Measurements from ENCODE around the gene MTARC2.

Gene MTARC2

GRCh38 chr1:220806408-220806807, 58.3 kb downstream of the MTARC2 start:
- Histone ChIP-seq H3K27ac (ENCODE audit: low read depth, low read length) (no peak overlapping the region), H2AFZ (ENCODE audit: low read depth, low read length, severe bottlenecking) (no peak overlapping the region), H3K27me3 (ENCODE audit: low read length) (no peaks in the 10 kb centered on the region), H3K36me3 (ENCODE audit: low read length) (no peaks in the 10 kb centered on the region), H4K20me1 (ENCODE audit: low read depth, low read length) (no peaks in the 10 kb centered on the region), H3K79me2 (ENCODE audit: insufficient read depth, low read length) (no peaks in the 10 kb centered on the region), H3K9me2 (replicated peaks; ENCODE audit: insufficient read depth, low read length) (no peaks in the 10 kb centered on the region), H3K4me3 (ENCODE audit: insufficient read depth, low read length, poor library complexity, severe bottlenecking) (no peak overlapping the region), H3K4me2 (ENCODE audit: low read depth, low read length, poor library complexity, severe bottlenecking) (no peak overlapping the region), H3F3A (ENCODE audit: insufficient read depth) (no peaks in the 10 kb centered on the region), H3K9me3 (ENCODE audit: insufficient read depth, low read length) (no peaks in the 10 kb centered on the region), H3K9ac (ENCODE audit: low read length) (no peak overlapping the region)
- TF ChIP-seq, protein P1, sequence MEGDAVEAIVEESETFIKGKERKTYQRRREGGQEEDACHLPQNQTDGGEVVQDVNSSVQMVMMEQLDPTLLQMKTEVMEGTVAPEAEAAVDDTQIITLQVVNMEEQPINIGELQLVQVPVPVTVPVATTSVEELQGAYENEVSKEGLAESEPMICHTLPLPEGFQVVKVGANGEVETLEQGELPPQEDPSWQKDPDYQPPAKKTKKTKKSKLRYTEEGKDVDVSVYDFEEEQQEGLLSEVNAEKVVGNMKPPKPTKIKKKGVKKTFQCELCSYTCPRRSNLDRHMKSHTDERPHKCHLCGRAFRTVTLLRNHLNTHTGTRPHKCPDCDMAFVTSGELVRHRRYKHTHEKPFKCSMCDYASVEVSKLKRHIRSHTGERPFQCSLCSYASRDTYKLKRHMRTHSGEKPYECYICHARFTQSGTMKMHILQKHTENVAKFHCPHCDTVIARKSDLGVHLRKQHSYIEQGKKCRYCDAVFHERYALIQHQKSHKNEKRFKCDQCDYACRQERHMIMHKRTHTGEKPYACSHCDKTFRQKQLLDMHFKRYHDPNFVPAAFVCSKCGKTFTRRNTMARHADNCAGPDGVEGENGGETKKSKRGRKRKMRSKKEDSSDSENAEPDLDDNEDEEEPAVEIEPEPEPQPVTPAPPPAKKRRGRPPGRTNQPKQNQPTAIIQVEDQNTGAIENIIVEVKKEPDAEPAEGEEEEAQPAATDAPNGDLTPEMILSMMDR (IDR thresholded peaks at IDR 0.05; ENCODE audit: insufficient read depth, low read length, poor library complexity, severe bottlenecking) = no peak
- no peak for TF ChIP-seq EZH2phosphoT487 (conservative IDR thresholded peaks at IDR 0.05; ENCODE audit: low read length)

DNA sequence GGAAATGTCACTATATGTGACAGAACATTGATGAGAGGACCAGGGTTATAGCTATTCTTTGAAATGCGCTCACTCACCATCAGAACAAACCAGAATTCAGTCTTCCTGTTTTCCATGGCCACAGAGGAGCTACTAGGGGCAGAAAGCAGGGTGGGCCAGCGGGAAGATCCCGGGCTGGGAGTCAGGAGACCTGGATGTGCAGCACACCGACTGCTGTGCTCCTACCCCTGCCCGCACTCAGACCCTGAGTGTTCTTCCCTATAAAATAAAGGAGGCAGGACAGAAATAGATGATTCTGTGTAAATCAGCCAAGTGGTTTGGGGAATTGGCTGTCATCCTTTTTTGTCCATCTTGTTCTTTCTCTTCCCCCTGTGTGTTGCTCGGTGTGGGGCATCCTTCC, 59.6 kb downstream of the MTARC2 start:
- Histone ChIP-seq H3K36me3 (ENCODE audit: low read length) (no peaks in the 10 kb centered on the region), H4K20me1 (ENCODE audit: low read depth, low read length) (no peaks in the 10 kb centered on the region), H3K27ac (ENCODE audit: low read depth, low read length) (no peak overlapping the region), H3F3A (ENCODE audit: insufficient read depth) (no peaks in the 10 kb centered on the region), H2AFZ (ENCODE audit: low read depth, low read length, severe bottlenecking) (no peak overlapping the region), H3K27me3 (ENCODE audit: low read length) (no peaks in the 10 kb centered on the region), H3K4me2 (ENCODE audit: low read depth, low read length, poor library complexity, severe bottlenecking) (no peak overlapping the region), H3K4me3 (ENCODE audit: insufficient read depth, low read length, poor library complexity, severe bottlenecking) (no peak overlapping the region), H3K79me2 (ENCODE audit: insufficient read depth, low read length) (no peaks in the 10 kb centered on the region), H3K9me2 (replicated peaks; ENCODE audit: insufficient read depth, low read length) (no peaks in the 10 kb centered on the region), H3K9ac (ENCODE audit: low read length) (no peak overlapping the region), H3K9me3 (ENCODE audit: insufficient read depth, low read length) (no peaks in the 10 kb centered on the region)
- TF ChIP-seq EZH2phosphoT487 (conservative IDR thresholded peaks at IDR 0.05; ENCODE audit: low read length) = no peak
- TF ChIP-seq, protein P1 (IDR thresholded peaks at IDR 0.05; ENCODE audit: insufficient read depth, low read length, poor library complexity, severe bottlenecking) = no peak

- Histone ChIP-seq H3K9me3 (ENCODE audit: insufficient read depth, low read length) (no peaks in the 10 kb centered on the region), H3K4me2 (ENCODE audit: low read depth, low read length, poor library complexity, severe bottlenecking) (no peak overlapping the region)
Observed at GRCh38 chr1:220808345-220809186, 60.4 kb downstream of the MTARC2 start.

More at GRCh38 chr1:220808345-220809186, 60.4 kb downstream of the MTARC2 start:
- TF ChIP-seq EZH2phosphoT487 (conservative IDR thresholded peaks at IDR 0.05; ENCODE audit: low read length) = no peak
- TF ChIP-seq, protein P1 (IDR thresholded peaks at IDR 0.05; ENCODE audit: insufficient read depth, low read length, poor library complexity, severe bottlenecking) = no peak
- Histone ChIP-seq H3K79me2 (ENCODE audit: insufficient read depth, low read length) (no peaks in the 10 kb centered on the region), H3K9me2 (replicated peaks; ENCODE audit: insufficient read depth, low read length) (no peaks in the 10 kb centered on the region), H3K36me3 (ENCODE audit: low read length) (no peaks in the 10 kb centered on the region), H3F3A (ENCODE audit: insufficient read depth) (no peaks in the 10 kb centered on the region), H2AFZ (ENCODE audit: low read depth, low read length, severe bottlenecking) (no peak overlapping the region), H3K27me3 (ENCODE audit: low read length) (no peaks in the 10 kb centered on the region), H3K9ac (ENCODE audit: low read length) (no peak overlapping the region), H3K4me3 (ENCODE audit: insufficient read depth, low read length, poor library complexity, severe bottlenecking) (no peak overlapping the region), H3K27ac (ENCODE audit: low read depth, low read length) (no peak overlapping the region), H4K20me1 (ENCODE audit: low read depth, low read length) (no peaks in the 10 kb centered on the region)
